HCT116 (cell line): ENCODE results near the gene RNGTT. TPM values are rescaled to one million over a fixed set of nuclear protein-coding genes. Genes with fewer than 3 reads are reported as not detected.

Experiments used
- ATAC-seq: fragments of 200-7000 bp; cut with Tn5 transposase; 2 replicates; pipeline ENCODE4 v1.9.1; 2020; ENCODE audit warnings: mild to moderate bottlenecking, moderate library complexity
- BruUV-seq: library from RNA; stranded (reverse); fragments of 400-500 nt; replicated peaks from 2 replicates; lab custom pipeline; 2021; lab: Mats Ljungman, UMichigan
- CTCF ChIA-PET: fragments of 300-600 bp; sonication (Branson Sonifier 250); formaldehyde crosslinking; loops from one replicate; lab custom pipeline; 2021; ENCODE audit warnings: antibody characterized with exemption; lab: Charles Lee
- POLR2A ChIA-PET: fragments of 300-600, 350-600 bp; sonication (Branson Sonifier 250); formaldehyde crosslinking; loops from one replicate; lab custom pipeline; 2021; ENCODE audit warnings: antibody characterized with exemption; lab: Charles Lee
- RAD21 ChIA-PET, 2 experiments: fragments of 300-600 bp; sonication (Branson Sonifier 250); formaldehyde crosslinking; loops; one replicate each; lab custom pipeline; 2023; ENCODE audit warnings: low total read pairs in 2 of 2; ENCODE audit not compliant: uncharacterized antibody in 2 of 2, unreplicated experiment in 2 of 2, low non-redundant PET in 1 of 2; lab: Charles Lee
- DNase-seq: peaks from one replicate; pipeline ENCODE4 v3.0.0-alpha.2; 2010; ENCODE audit warnings: low read depth, low spot score
- H2AFZ ChIP-seq: fragments of 200-600 bp; shearing (Covaris generic), sonication (generic); 2 replicates; pipeline ENCODE4 v1.6.1; 2017; ENCODE audit warnings: low read depth, mixed run types, mixed read lengths, antibody characterized with exemption, low read length; ENCODE audit not compliant: poor library complexity, severe bottlenecking
- H3K27ac ChIP-seq: 2 replicates; pipeline ENCODE4 v1.5.1; 2012; ENCODE audit warnings: low read depth, low read length
- H3K27me3 ChIP-seq: fragments of 200-600 bp; sonication (generic); 2 replicates; pipeline ENCODE4 v1.6.1; 2016; ENCODE audit warnings: mixed run types, low read length, mixed read lengths; ENCODE audit not compliant: insufficient read depth
- H3K36me3 ChIP-seq, 2 experiments: fragments of 200-500 bp in 1 of 2; fragments of 200-600 bp in 1 of 2; sonication (Bioruptor generic) in 1 of 2; sonication (generic) in 1 of 2; 2 replicates each; pipeline versions ENCODE4 v1.5.1 to v1.6.1; 2014 to 2016; ENCODE audit warnings: low read length in 2 of 2, inconsistent platforms in 1 of 2, mixed read lengths in 1 of 2, mixed run types in 1 of 2; ENCODE audit not compliant: insufficient read depth in 2 of 2, control insufficient read depth in 1 of 2
- H3K4me1 ChIP-seq, 2 experiments: fragments of 200-600 bp in 1 of 2; sonication (generic) in 1 of 2; 2 replicates each; pipeline versions ENCODE4 v1.5.1 to v1.6.1; 2012 to 2017; ENCODE audit warnings: low read length in 2 of 2, inconsistent platforms in 1 of 2, mild to moderate bottlenecking in 1 of 2, mixed read lengths in 1 of 2, mixed run types in 1 of 2, moderate library complexity in 1 of 2; ENCODE audit not compliant: insufficient read depth in 2 of 2, control insufficient read depth in 1 of 2
- H3K4me2 ChIP-seq: fragments of 200-600 bp; sonication (generic); 2 replicates; pipeline ENCODE4 v1.6.1; 2017; ENCODE audit warnings: mixed run types, low read length, mixed read lengths
- H3K4me3 ChIP-seq, 2 experiments: fragments of 200-600 bp in 1 of 2; sonication (generic) in 1 of 2; replicated peaks in 1 of 2; 2 replicates each; pipeline ENCODE4 v1.5.1; 2011 to 2016; ENCODE audit warnings: low read length in 2 of 2, control low read depth in 1 of 2, low read depth in 1 of 2, mild to moderate bottlenecking in 1 of 2, mixed read lengths in 1 of 2, mixed run types in 1 of 2
- H3K79me2 ChIP-seq: fragments of 200-600 bp; sonication (generic); 2 replicates; pipeline ENCODE4 v1.6.1; 2017; ENCODE audit warnings: mild to moderate bottlenecking, mixed run types, low read length, moderate library complexity, mixed read lengths; ENCODE audit not compliant: insufficient read depth
- H3K9ac ChIP-seq: fragments of 200-600 bp; sonication (generic); 2 replicates; pipeline ENCODE4 v1.6.1; 2016; ENCODE audit warnings: low read length, mixed read lengths
- H3K9me2 ChIP-seq: fragments of 200-600 bp; sonication (generic), shearing (Covaris generic); 2 replicates; pipeline ENCODE4 v1.6.1; 2017; ENCODE audit warnings: mixed run types, mild to moderate bottlenecking, moderate library complexity; ENCODE audit not compliant: insufficient read depth
- H3K9me3 ChIP-seq, 2 experiments: fragments of 200-500 bp in 1 of 2; fragments of 200-600 bp in 1 of 2; sonication (Bioruptor generic) in 1 of 2; sonication (generic) in 1 of 2; 2 replicates each; pipeline ENCODE4 v1.6.1; 2014 to 2017; ENCODE audit warnings: low read length in 2 of 2, mixed read lengths in 2 of 2, inconsistent platforms in 1 of 2, low read depth in 1 of 2, mild to moderate bottlenecking in 1 of 2, mixed run types in 1 of 2, moderate library complexity in 1 of 2; ENCODE audit not compliant: control insufficient read depth in 1 of 2, insufficient read depth in 1 of 2
- H4K20me1 ChIP-seq: fragments of 200-600 bp; sonication (generic), shearing (Covaris generic); 2 replicates; pipeline ENCODE4 v1.6.1; 2017; ENCODE audit warnings: mixed run types, mild to moderate bottlenecking, moderate library complexity; ENCODE audit not compliant: insufficient read depth
- EGR1 ChIP-seq: IDR thresholded peaks from 2 replicates; pipeline ENCODE4 v1.6.1; 2012; ENCODE audit warnings: low read depth
- EZH2phosphoT487 ChIP-seq: fragments of 200-600 bp; IDR thresholded peaks from 2 replicates; pipeline ENCODE4 v1.6.1; 2018; ENCODE audit warnings: antibody characterized with exemption, borderline replicate concordance
- JUND ChIP-seq: IDR thresholded peaks from 2 replicates; pipeline ENCODE4 v1.6.1; 2012
- RAD21 ChIP-seq: IDR thresholded peaks from 2 replicates; pipeline ENCODE4 v1.6.1; 2012; ENCODE audit warnings: low read depth, mild to moderate bottlenecking
- SIN3A ChIP-seq: IDR thresholded peaks from 2 replicates; pipeline ENCODE4 v1.6.1; 2012; ENCODE audit warnings: low read depth
- SP1 ChIP-seq: IDR thresholded peaks from 2 replicates; pipeline ENCODE4 v1.6.1; 2012; ENCODE audit warnings: low read depth
- SRF ChIP-seq: IDR thresholded peaks from 2 replicates; pipeline ENCODE4 v1.6.1; 2012; ENCODE audit warnings: low read depth
- TCF7L2 ChIP-seq: IDR thresholded peaks from 2 replicates; pipeline ENCODE4 v1.7.0; 2011; ENCODE audit warnings: borderline replicate concordance, inconsistent platforms; ENCODE audit not compliant: insufficient read depth, insufficient read length; ENCODE audit errors: extremely low read depth
- YY1 ChIP-seq: IDR thresholded peaks from 2 replicates; pipeline ENCODE4 v1.6.1; 2011; ENCODE audit warnings: low read length, low read depth, moderate library complexity, mild to moderate bottlenecking; ENCODE audit not compliant: insufficient replicate concordance; ENCODE audit errors: extremely low read depth
- ZFX ChIP-seq: fragments of 450-650 bp; IDR thresholded peaks from 2 replicates; pipeline ENCODE4 v1.6.1; 2017
- ZNF274 ChIP-seq: fragments of 200-500 bp; sonication (Bioruptor generic); IDR thresholded peaks from 2 replicates; pipeline ENCODE4 v1.6.1; 2014; ENCODE audit warnings: mild to moderate bottlenecking, low read depth, low read length, inconsistent platforms
- intact Hi-C: fragments of 100-400 bp; cut with micrococcal nuclease; formaldehyde crosslinking; loops from 2 replicates; pipeline ENCODE4 v1.10.0; 2022
- total RNA-seq: library from RNA; stranded (reverse); gene quantifications from one replicate; pipeline ENCODE4 v1.2.1, GENCODE V29; 2021; ENCODE audit not compliant: unreplicated experiment
- TF ChIP-seq, protein P1 (sequence below): IDR thresholded peaks from 2 replicates; pipeline ENCODE4 v1.6.1; 2012
- TF ChIP-seq, protein P2 (sequence below): IDR thresholded peaks from 2 replicates; pipeline ENCODE4 v1.6.1; 2012; ENCODE audit warnings: low read depth
- TF ChIP-seq, protein P3 (sequence below): IDR thresholded peaks from 2 replicates; pipeline ENCODE4 v1.6.1; 2012
- TF ChIP-seq, protein P4 (sequence below), 3 experiments: fragments of 200-600 bp in 1 of 3; sonication (generic) in 1 of 3; IDR thresholded peaks in 2 of 3; conservative IDR thresholded peaks in 1 of 3; 2 replicates each; pipeline ENCODE4 v1.5.1; 2012 to 2017; ENCODE audit warnings: low read depth in 2 of 3, low read length in 2 of 3, antibody characterized with exemption in 1 of 3, borderline replicate concordance in 1 of 3, control low read depth in 1 of 3, mild to moderate bottlenecking in 1 of 3, mixed read lengths in 1 of 3, mixed run types in 1 of 3, moderate library complexity in 1 of 3; ENCODE audit not compliant: insufficient read depth in 1 of 3

The RNGTT gene
- total RNA-seq, 1 experiment from 2014 or later = 23.0 TPM

DNA sequence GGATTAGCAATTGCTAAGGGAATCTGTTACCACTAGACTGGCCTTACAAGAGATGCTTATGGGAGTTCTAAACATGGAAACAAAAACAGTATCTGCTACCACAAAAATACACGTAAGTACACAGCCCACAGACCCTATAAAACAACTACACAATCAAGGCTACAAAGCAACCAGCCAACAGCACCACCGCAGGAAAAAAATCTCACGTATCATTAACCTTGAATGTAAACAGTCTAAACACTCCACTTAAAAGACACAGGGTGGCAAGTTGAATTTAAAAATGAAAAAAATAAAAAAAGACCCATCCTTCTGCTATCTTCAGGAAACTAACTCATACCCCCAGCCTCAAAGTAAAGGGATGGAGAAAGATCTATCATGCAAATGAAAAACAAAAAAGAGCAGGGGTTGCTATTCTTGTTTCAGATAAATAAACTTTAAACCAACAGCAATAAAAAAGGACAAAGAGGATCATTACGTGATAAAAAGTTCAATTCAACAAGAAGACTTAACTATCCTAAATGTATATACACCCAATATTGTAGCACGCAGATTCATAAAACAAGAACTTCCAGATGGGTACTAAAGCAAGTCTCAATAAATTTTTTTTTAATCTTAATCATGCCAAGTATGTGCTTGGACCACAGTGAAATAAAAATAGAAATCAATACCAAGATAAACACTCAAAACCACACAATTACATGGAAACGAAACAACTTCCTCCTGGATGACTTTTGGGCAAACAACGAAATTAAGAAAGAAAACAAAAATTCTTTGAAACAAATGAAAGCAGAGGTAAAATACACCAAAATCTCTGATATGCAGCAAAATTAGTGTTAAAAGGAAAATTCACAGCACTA, 52.3 kb downstream of the RNGTT start:
- POLR2A ChIA-PET = no interaction called here
- intact Hi-C loops = no loop called here
- H3K9me2 ChIP-seq = no peaks in the 10 kb centered on the region

More for the DNA sequence above, 52.3 kb downstream of the RNGTT start:
- Histone ChIP-seq H3K9ac (no peak overlapping the region), H2AFZ (no peak overlapping the region), H4K20me1 (no peaks in the 10 kb centered on the region), H3K4me1 (no peaks in the 10 kb centered on the region; a peak in 2 of 4 replicates), H3K36me3 (no peaks in the 10 kb centered on the region), H3K4me3 (no peak overlapping the region), H3K27me3 (no peaks in the 10 kb centered on the region)
- DNase-seq (no peak), ATAC-seq (no peak)
- CTCF ChIA-PET = interaction anchor here (1.2 kb wide), 1 partner anchor 12 kb away, joined by 4 read pairs; no protein-coding TSS in a partner anchor
- TF ChIP-seq RAD21 (no peak), SP1 (no peak), ZNF274 (no peak), TCF7L2 (no peak), SRF (no peak), YY1 (no peak), SIN3A (no peak), EGR1 (no peak), JUND (no peak), ZFX (no peak), EZH2phosphoT487 (no peak)
- TF ChIP-seq, protein P1, sequence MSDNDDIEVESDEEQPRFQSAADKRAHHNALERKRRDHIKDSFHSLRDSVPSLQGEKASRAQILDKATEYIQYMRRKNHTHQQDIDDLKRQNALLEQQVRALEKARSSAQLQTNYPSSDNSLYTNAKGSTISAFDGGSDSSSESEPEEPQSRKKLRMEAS = no peak
- TF ChIP-seq, protein P2, sequence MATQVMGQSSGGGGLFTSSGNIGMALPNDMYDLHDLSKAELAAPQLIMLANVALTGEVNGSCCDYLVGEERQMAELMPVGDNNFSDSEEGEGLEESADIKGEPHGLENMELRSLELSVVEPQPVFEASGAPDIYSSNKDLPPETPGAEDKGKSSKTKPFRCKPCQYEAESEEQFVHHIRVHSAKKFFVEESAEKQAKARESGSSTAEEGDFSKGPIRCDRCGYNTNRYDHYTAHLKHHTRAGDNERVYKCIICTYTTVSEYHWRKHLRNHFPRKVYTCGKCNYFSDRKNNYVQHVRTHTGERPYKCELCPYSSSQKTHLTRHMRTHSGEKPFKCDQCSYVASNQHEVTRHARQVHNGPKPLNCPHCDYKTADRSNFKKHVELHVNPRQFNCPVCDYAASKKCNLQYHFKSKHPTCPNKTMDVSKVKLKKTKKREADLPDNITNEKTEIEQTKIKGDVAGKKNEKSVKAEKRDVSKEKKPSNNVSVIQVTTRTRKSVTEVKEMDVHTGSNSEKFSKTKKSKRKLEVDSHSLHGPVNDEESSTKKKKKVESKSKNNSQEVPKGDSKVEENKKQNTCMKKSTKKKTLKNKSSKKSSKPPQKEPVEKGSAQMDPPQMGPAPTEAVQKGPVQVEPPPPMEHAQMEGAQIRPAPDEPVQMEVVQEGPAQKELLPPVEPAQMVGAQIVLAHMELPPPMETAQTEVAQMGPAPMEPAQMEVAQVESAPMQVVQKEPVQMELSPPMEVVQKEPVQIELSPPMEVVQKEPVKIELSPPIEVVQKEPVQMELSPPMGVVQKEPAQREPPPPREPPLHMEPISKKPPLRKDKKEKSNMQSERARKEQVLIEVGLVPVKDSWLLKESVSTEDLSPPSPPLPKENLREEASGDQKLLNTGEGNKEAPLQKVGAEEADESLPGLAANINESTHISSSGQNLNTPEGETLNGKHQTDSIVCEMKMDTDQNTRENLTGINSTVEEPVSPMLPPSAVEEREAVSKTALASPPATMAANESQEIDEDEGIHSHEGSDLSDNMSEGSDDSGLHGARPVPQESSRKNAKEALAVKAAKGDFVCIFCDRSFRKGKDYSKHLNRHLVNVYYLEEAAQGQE = no peak
- TF ChIP-seq, protein P3, sequence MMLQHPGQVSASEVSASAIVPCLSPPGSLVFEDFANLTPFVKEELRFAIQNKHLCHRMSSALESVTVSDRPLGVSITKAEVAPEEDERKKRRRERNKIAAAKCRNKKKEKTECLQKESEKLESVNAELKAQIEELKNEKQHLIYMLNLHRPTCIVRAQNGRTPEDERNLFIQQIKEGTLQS = no peak
- TF ChIP-seq, protein P4, sequence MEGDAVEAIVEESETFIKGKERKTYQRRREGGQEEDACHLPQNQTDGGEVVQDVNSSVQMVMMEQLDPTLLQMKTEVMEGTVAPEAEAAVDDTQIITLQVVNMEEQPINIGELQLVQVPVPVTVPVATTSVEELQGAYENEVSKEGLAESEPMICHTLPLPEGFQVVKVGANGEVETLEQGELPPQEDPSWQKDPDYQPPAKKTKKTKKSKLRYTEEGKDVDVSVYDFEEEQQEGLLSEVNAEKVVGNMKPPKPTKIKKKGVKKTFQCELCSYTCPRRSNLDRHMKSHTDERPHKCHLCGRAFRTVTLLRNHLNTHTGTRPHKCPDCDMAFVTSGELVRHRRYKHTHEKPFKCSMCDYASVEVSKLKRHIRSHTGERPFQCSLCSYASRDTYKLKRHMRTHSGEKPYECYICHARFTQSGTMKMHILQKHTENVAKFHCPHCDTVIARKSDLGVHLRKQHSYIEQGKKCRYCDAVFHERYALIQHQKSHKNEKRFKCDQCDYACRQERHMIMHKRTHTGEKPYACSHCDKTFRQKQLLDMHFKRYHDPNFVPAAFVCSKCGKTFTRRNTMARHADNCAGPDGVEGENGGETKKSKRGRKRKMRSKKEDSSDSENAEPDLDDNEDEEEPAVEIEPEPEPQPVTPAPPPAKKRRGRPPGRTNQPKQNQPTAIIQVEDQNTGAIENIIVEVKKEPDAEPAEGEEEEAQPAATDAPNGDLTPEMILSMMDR (IDR thresholded peaks at IDR 0.05 in 2 of 3, conservative IDR thresholded peaks at IDR 0.05 in 1 of 3; ENCODE audit: borderline replicate concordance in 1 of 3, insufficient read depth in 1 of 3, low read depth in 2 of 3, low read length in 2 of 3) = no peak
- TF ChIP-seq, all 23 proteins: peak for 0
- no peak overlapping the region for H3K27ac ChIP-seq
- RAD21 ChIA-PET = no interaction called here
- peaks cover 59% of the 10 kb centered on the region for H3K79me2 ChIP-seq
- no TSS peak for BruUV-seq
- H3K9me3 ChIP-seq = no peaks in the 10 kb centered on the region
- no peak overlapping the region for H3K4me2 ChIP-seq
